NCI-H524 (cell line): ENCODE measurements around the gene FGGY.
"Not testable (repeated sequence)": the region's sequence is repeated elsewhere in the genome, so short reads cannot be mapped to it uniquely, and the experiment has no call there.

Source experiments
- DNase-seq, 2 experiments: peaks; one replicate each; lab custom pipeline; 2025; lab: John Stamatoyannopoulos, UW

FGGY gene

DNA sequence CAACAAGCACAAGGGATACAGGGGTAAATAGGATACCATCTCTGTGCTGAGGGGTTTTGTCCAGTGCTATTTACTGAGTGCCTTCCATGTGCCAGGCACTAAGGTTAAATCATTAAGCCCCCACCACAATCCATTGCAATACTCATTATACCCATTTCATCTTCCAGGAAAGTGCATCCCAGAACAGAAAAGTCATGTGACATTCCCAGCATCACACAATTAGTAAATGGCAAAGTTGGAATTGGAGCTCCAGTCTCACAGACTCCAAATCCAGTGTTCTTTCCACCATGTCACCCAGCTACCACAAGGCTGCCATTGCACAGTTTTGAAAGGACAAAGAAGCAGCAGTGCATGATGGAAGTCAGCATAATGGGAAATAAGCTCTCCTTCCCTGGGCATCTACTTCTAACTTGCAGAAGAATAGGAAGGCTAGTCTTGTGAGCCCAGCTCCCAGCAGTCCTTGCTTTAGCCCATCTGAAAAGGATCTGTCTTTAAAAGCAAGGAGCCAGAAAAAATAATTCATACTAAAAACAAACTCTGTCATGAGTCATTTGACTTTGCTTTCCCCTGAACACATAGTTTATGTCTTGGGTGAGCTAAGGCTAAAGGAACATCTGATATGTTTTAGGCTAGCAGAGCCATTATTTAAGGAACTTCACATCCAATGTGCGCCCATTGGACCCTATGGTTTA is 406.5 kb downstream of the FGGY start:
- DNase-seq = no peak

DNA sequence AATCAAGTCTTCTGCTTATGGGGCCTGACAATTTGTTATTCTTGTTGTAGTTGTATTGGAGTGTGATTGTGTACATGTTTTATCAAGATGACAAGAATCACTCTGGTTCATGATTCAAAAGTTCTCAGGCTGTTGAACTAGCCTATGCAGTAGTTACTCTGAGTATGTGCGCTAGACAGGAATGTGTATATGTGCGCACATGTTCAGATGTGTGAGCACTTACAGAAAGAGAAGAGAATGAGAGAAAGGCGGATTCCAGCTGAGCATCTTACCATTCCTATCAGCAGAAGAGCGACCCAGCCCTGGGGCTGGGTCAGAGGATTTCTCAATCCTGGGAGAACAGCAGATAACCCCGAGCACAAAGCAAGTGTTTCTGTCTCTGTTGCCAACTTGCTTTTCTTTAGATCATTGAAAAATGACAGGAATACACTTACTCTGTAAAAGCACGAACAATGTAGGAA is 407.1 kb downstream of the FGGY start:
- no peak for DNase-seq

- DNase-seq = no peak
Observed at GRCh38 chr1:59704716-59705115, 407.8 kb downstream of the FGGY start.

DNA sequence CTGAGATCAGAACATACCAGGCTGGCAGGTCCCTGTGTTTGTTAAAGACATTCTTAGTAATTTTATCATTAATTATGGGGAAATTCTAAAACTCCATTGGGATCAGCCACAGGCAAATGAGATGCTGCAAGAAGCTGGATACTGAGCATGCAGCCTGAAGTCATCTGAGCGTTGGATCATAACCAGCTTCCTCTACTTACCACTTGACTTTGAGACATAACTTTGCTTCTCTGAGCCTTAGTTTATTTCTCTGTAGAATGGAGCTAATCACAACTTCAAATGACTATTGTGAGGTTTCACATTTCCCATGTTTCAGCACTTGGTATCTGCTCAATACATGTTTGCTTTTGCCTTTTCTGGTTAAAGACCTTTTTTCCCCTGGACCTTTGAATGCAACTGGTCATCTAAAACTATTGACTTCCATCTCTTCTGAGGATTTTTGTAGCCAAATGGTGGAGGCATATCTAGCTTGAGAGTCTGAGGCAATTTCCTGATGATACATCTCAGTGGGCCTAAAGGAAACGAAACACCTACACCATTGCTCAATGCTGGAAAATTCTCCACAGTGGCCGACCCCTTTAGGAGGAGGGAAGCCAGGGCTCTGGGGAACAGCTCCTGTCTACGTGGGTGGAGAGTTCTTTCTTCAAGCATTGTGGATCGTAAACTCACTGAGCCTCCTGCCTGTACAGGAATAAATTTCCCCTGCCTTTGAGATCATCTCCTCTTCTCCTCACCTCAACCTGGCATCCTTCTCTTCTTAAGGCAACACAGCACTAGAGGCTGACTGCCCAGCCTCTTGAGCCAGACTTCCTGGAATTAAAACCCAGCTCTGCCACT is 408.8 kb downstream of the FGGY start:
- DNase-seq = no peak

GRCh38 chr1:59706303-59706599 is 409.4 kb downstream of the FGGY start:
- no peak for DNase-seq

- DNase-seq = no peak
Observed at GRCh38 chr1:59707178-59707791, 410.4 kb downstream of the FGGY start.

DNA sequence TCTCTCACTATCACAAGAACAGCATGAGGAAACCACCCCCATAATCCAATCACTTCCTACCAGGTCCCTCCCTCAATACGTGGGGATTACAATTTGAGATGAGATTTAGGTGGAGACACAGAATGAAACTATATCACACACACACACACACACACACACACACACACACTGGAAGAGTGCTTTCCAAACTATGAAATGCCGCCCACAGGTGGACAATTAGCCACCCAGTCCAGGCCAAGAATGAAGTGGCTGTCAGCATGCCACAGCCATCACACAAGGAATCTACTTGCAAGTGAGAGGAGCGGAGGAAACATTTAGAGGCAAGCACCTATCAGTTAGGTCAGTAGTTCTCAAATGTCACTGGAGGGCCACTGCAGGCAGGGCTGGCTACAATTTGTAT is 412.4 kb downstream of the FGGY start:
- DNase-seq = no peak

DNA sequence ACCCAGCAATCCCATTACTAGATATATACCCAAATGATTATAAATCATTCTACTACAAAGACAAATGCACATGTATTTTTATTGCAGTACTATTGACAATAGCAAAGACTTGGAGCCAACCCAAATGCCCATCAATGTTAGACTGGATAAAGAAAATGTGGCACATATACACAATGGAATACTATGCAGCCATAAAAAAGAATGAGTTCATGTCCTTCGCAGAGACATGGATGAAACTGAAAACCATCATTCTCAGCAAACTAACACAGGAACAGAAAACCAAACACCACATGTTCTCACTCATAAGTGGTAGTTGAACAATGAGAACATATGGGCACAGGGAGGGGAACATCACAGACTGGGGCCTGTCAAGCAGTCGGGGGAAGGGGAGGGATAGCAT is 414.0 kb downstream of the FGGY start:
- DNase-seq = not testable (repeated sequence)

- DNase-seq = no peak
Observed at GRCh38 chr1:59714219-59714618, 417.3 kb downstream of the FGGY start.

DNA sequence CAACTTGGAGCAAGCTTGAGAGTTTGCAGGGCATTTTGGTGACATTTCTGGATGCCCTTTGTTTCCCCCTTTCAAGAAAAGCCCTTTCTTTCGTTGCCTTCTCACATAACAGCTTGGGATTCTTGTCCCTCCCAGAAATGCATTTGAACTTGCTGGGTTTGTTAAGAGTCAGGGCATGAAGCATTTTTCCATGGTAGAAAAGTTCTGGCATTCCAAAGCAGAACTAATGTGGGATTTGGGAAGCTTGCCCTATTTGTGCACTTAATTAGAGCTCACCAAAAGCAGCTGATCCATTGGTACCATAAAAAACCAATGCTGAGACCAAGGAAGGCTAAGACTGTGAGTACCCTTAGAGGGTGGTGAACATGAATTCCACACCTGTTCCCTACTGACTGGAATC is 418.1 kb downstream of the FGGY start:
- no peak for DNase-seq

DNA sequence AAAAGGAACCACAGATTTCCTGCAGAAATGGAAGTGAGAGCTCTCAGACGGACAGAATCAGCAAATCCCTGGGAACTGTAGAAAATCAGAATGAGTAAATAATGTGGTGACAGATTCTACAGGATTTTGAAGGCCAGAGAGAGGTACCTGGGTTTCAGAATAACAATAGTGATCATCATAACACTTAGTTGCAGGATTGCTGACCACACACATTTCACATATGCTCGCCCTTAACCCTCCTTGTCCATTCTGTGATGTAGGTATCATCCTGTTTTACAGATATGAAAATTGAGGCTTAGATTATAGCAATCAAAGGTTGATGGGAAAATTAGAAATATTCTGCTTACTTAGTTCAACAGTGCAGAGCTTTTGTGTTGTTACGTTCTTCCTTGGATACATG is 419.9 kb downstream of the FGGY start:
- DNase-seq = no peak

DNA sequence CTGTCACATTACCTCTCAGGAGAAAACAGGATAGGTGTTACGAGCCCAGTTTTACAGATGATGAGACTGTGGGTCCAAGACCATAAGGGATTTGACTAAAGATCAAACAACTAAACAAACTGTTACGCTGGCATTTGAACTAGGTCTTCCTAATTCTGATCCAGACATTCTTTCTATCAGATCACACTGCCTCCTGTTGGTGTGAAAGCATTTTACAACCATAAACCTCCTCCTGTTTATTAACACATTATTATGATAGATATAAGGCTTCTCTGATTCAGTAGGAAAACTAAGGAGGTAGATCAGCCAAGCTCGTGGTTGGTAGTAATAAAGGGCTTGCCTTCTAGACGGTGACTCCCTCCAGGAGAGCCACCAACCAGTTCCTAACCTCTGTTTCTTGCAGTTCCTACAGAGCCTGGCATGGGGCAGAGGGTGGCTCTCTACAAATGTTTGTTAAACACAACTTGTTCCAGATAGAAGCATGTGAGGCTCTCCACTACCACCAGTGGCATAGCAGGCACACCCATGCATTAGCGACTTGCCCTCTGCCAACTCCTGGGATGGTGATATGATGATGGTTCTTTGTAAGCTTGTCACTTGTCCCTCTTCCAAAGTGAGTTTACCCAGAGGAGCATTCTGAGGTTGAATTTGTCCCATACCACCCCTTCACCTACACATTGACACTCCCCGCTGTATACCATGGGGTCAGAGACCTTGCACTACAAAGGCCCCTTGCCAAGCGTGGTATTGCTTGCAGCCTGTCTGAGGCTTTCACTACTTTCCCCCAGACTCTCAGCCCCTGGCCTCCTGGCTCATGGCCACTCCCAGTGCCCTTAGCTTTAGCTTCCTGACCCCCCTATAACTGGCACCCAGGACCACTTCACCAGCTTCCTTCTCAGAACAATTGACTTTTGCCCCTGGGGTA is 421.4 kb downstream of the FGGY start:
- peak; percentile 19 to 50 for DNase-seq

GRCh38 chr1:59718989-59719360 is 422.1 kb downstream of the FGGY start:
- no peak for DNase-seq

DNA sequence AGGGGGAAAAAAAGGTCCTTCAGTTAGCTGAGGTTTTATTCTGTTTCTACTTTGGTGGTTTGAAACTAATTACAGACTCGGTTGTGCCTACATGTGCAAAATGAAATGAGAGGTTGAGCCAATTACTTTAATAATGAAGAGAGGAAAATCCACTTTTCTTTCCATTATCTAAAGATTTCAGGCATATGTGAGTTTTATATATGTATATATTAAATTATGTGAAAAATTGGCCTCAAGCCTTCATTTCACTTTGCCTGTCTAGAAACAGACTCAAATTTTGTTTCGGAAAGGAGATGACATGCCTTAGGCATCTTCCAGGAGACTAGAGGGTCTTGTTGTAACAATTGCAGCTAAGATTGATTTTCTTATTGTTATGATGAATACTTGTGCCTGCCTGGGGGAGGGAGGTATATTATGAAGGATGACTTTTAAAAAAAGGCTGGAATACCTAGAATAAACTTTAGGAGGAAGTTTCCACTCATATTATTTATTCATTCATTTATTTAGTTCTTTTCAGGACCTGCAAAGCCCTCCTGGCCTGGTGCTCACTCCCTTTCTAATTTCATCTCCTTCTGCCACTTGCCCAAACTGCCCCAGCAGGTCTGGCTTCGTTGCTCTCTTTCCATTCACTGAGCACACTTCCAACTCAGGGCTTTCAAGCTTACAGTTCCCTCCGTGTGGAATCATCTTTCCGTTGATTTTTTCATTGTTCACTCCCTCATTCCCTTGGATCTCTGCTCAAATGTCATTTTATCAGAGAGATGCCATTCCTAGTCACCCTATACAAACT is 423.6 kb downstream of the FGGY start:
- DNase-seq = no peak

DNA sequence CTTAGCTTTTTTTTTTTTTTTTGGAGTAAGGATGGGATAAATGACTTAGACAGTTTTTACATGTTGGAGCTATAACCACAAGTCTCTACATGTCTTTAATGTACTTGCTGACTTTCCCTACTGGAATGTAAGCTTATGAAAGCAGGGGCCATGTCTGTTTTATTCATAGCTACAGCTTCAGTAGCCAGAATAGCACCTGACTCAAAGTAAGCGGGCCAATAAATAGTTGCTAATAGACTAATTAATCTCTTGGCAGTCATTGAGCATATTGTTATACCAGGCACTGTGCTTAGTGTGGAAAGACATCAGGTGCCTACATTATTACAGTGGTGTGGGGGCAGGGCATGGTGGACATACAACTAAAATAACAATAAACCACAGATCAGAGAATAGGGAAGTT is 433.4 kb downstream of the FGGY start:
- no peak for DNase-seq

- DNase-seq = peak; percentile 45 to 84
Observed at GRCh38 chr1:59730759-59731478, 434.0 kb downstream of the FGGY start.

DNA sequence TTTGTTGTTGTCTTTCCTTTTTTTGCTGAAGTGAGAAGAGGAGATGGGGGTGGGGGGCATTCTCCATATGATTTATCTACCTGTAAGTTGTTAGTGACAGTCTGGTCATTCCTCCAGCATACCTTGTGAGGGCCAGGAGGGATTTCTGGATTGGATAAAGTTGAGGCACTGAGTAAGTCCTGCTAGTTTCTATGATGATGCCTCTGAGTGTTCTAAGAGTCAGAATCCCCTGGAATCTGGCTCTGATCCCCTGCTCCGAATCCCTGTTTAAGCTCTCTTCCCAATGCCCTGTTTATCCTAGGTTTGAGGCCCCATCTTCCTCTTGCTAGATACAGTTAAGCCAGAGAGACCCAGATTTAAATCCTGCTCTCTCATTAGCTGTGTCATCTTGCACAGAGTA is 434.7 kb downstream of the FGGY start:
- no peak for DNase-seq

DNA sequence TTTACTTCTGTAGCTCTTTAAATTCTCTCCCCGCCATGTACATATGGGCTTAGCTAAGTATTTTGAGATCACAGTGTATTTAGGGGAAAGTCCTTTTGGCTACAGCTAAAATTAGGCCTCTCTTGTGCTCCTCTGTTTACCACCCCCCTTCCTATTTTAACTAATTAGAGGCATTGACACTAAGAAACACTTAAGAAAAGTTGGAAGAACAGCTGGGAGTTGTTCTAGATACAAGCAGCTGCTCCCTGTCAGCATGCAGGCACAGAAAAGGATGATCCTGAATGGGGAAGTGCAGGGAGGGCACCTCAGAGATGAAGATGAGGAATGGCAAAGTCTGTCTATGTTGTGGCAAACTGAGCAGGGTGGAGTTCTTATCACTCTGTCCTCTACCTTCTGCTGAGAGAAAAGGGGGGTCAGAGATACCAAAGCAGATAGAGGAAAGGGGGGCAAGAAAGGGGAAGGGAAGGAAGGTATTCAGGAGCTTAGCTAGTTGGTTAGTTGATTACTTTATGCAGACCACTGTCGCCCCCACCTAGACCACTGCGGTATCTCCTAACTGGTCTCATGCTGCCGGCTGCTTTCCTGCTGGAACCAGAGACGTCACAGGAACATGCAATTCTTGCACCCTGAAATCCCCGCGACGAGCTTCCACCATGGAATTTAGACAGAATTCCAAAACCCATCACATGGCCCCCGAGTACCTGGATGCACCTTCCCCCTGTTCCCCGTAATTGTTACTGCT is 435.5 kb downstream of the FGGY start:
- peak; percentile 16 to 57 for DNase-seq

DNA sequence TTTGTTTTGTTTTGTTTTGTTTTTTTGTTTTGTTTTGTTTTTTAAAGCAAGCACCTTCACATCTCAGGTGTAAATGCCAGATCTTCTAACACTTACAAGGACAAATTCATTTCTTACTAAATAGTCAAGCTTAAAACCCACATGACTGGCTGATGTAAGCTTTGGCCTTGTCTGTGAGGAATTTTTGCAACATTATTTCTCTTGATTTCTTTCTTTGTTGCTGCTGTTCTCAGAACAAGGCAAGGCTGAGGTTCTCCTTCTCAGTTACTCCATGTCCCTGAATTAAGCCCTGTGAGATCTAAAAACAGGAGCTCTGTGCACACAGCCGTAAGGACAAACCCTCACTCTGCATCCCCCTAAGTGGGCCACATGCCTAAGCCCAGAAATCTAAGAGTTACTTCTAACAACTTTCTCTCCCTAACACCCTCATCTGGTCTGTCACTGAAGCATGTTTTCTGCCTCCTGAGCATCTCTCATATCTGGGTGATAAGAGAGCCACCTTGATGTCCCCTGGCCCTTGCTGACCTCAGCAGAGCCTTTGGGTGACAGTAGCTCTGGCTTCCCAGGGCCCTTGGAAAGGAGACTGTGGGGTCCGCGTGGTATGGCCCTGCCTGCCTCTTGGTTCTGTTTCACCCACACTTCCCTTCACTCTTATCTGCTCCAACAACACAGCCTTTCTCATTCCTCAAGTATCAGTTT is 436.7 kb downstream of the FGGY start:
- DNase-seq = no peak
